Measurements from ENCODE around the gene RGS13.

- TF ChIP-seq YY1 (IDR thresholded peaks at IDR 0.05; ENCODE audit: low read depth) = no peak
- TF ChIP-seq ZBTB7A (IDR thresholded peaks at IDR 0.05; ENCODE audit: low read depth) = no peak
- no peak for TF ChIP-seq EP300 (IDR thresholded peaks at IDR 0.05; ENCODE audit: borderline replicate concordance)
- no peak for TF ChIP-seq TAF1 (IDR thresholded peaks at IDR 0.05; ENCODE audit: low read depth)
- TF ChIP-seq, protein P1, sequence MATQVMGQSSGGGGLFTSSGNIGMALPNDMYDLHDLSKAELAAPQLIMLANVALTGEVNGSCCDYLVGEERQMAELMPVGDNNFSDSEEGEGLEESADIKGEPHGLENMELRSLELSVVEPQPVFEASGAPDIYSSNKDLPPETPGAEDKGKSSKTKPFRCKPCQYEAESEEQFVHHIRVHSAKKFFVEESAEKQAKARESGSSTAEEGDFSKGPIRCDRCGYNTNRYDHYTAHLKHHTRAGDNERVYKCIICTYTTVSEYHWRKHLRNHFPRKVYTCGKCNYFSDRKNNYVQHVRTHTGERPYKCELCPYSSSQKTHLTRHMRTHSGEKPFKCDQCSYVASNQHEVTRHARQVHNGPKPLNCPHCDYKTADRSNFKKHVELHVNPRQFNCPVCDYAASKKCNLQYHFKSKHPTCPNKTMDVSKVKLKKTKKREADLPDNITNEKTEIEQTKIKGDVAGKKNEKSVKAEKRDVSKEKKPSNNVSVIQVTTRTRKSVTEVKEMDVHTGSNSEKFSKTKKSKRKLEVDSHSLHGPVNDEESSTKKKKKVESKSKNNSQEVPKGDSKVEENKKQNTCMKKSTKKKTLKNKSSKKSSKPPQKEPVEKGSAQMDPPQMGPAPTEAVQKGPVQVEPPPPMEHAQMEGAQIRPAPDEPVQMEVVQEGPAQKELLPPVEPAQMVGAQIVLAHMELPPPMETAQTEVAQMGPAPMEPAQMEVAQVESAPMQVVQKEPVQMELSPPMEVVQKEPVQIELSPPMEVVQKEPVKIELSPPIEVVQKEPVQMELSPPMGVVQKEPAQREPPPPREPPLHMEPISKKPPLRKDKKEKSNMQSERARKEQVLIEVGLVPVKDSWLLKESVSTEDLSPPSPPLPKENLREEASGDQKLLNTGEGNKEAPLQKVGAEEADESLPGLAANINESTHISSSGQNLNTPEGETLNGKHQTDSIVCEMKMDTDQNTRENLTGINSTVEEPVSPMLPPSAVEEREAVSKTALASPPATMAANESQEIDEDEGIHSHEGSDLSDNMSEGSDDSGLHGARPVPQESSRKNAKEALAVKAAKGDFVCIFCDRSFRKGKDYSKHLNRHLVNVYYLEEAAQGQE (IDR thresholded peaks at IDR 0.05; ENCODE audit: low read depth) = no peak
- TF ChIP-seq CREB1 (IDR thresholded peaks at IDR 0.05; ENCODE audit: low read depth) = no peak
- no peak for TF ChIP-seq CEBPB (IDR thresholded peaks at IDR 0.05)
- no peak for TF ChIP-seq TCF12 (IDR thresholded peaks at IDR 0.05; ENCODE audit: low read depth)
- no peak for TF ChIP-seq RAD21 (IDR thresholded peaks at IDR 0.05; ENCODE audit: low read depth)
These were observed 26.6 kb upstream of the RGS13 start for GRCh38 chr1:192609110-192610079.
